SIG-M5 (cell line): ENCODE results near the gene OR14K1.
"Not testable (repeated sequence)": the region's sequence is repeated elsewhere in the genome, so short reads cannot be mapped to it uniquely, and the experiment has no call there.

Experiments used
- DNase-seq: peaks from one replicate; lab custom pipeline; 2025; lab: John Stamatoyannopoulos, UW

Gene OR14K1, protein sequence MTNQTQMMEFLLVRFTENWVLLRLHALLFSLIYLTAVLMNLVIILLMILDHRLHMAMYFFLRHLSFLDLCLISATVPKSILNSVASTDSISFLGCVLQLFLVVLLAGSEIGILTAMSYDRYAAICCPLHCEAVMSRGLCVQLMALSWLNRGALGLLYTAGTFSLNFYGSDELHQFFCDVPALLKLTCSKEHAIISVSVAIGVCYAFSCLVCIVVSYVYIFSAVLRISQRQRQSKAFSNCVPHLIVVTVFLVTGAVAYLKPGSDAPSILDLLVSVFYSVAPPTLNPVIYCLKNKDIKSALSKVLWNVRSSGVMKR

DNA sequence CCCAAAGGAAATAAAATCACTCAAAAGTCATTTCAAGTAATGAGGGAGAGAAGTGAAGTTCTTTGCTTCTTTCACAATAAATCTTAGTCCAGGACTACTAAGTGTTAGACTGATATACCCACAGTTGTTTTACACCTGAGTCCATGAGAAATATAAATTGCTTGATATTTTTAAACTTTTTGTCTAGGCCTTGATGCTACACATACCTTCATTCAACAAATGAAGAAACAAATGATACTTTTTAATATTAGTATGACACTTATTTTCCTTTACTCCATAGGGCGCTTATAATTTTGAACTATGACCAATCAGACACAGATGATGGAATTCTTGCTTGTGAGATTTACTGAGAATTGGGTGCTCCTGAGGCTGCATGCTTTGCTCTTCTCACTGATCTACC, at the start of gene OR14K1:
TSS of gene OR14K1 (plus strand) at position 301 of the 400 bp plus-strand sequence. CDS start at position 301, 0 bp downstream.
- DNase-seq = no peak

DNA sequence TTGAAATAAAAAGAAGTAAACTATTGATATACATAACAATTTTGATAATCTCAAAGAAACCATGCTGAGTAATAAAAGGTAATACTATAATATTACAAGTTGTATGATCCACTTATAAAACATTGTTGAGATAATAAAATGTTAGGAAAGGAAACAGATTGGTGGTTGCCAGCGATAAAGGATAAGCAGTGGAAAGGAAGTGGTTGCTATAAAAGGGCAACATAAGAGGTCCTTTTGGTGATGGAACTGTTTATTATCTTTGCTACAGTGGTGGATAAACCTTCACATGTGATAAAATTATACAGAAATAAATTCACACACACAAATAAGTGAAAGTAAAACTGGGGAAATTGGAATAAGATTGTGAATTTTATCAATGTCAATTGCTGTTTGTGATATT, 37.1 kb upstream of the OR14K1 start:
- DNase-seq = no peak

GRCh38 chr1:247710681-247711080, 27.7 kb upstream of the OR14K1 start:
- not testable (repeated sequence) for DNase-seq

GRCh38 chr1:247713753-247714152, 24.7 kb upstream of the OR14K1 start:
- no peak for DNase-seq

GRCh38 chr1:247716546-247716945, 21.9 kb upstream of the OR14K1 start, which contains the start of gene OR6F1:
Gene OR6F1, minus strand, starts transcription at chr1:247716646. Its CDS starts 3,891 bp downstream, at chr1:247712755.
- no peak for DNase-seq

DNA sequence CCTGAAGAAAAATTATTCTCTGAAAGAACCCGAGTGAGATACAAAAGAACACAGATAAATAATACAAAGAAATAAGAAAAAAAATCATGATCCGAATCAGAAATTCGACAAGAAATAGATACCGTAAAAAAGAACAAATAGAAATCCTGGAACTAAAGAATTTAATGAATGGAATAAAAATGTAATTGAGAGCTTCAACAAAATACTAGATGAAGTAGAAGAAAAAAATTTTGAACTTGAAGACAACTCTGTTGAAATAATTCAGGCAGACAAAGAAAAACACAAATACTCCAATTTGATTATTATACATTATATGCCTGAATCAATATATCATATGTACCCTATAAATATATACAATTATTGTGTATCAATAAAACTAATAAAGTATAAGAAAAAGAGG, 17.2 kb upstream of the OR14K1 start:
- DNase-seq = no peak

DNA sequence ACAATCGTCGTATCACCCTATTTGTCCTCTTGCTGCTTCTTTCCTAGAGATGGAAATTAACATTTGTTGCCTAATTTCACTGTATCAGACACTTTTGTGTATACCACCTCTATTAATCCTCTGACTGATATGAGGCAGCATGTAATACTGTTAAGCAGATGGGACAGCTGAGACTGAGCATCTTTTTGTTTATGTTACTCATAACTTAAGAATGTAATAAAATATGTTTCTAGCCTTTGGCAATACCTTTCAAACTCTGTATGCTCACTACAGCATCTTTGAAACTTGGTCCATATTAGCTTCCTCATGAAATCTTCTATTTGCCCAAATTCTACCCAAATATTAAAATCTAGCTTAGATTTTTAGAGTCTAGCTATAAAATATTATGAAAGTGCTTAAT, 2.3 kb downstream of the OR14K1 start:
- DNase-seq = no peak

DNA sequence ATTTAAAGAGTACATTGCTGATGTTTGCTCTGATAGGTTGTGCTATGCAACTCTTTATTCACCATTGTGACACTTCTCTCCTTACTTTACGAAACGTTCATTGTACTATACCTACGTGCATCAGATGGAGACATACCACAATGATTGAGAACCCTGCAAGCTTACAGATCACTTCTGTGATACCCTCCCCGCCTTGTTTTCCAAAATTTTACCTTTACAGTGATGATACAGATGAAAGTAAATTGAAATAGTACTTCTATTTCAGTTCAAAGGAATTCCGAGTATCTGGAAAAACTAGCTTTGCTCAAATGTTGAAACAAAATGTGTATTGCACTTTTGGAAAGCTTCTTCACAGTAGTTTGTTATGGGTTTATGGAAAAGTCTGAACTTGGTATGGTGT, 3.3 kb downstream of the OR14K1 start:
- DNase-seq = no peak

DNA sequence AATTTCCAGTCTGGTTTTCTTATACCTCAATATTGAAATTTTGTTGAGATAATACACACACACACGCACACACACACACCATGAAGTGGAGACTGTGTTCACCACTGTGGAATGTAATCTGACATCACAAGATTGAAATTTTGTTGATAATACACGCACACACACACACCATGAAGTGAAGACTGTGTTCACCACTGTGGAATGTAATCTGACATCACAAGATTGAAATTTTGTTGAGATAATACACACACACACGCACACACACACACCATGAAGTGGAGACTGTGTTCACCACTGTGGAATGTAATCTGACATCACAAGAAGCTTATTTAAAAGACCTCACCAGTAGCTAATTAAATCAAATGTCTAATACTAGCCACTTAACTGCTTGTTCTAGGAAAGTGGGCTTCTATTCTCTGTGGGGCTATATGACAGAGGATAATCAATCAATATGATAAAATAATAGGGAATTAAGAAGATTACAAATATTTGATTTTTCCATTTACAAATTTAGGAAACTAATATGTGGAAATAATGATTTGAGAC, 3.9 kb downstream of the OR14K1 start:
- DNase-seq = not testable (repeated sequence)

- DNase-seq = no peak
Observed at GRCh38 chr1:247746391-247746935, 8.0 kb downstream of the OR14K1 start.

DNA sequence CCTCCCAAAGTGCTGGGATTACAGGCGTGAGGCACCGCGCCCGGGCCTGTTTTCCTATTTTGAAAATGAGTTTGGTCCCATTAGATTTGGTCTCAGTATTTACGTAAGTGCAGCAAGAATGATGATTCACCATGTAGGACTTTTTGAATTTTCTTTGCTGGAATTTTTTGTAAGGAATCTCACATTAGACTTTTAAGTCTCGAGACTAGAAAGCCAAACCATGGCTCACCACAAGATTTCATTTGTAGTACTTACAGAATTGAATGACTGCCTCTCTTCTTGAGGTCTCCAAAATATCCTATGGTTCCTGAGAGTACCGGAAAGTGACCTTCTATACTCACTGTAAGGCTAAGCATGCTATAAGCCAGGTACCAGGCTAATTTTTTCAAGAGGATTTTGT, 9.2 kb downstream of the OR14K1 start:
- no peak for DNase-seq

DNA sequence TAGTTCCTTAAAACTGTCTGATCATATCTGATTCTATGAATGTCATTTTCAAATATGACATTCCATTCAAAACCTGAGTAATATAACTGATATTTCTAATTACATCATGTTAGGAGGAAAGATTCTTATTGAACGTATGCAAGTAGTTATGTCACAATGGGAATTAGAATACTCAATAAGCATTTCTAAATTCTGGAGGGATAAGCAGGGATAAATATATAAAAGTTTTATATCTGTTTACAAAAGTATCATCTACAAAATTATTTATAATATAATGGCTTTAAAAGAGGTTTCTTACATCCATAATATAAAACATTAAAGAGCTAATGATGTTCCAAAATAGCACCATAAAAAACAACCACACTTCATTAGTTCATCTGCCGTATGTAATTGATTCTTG, 9.6 kb downstream of the OR14K1 start, which contains the start of gene OR14A2:
TSS of gene OR14A2 (minus strand) at position 101 of the 400 bp plus-strand sequence.
- no peak for DNase-seq

DNA sequence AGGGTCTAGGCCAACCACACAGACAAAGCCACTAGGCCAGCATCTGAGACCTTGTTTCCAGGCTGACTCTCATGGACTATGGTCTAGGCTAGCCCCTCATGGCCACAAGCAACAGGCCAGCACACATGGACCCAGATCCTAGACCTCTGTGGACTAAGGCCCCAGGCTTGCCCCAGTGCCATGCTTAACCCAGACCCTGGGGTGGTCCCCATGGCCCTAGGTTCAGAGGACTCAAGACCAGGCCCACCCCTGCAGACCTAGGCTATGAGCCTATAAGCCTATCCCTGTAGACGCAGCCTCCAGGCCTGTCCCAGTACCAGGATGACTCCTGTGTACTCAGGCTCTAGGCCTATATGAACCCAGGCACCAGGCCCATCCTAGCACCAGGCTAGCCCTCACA, 11.5 kb downstream of the OR14K1 start:
- DNase-seq = no peak

DNA sequence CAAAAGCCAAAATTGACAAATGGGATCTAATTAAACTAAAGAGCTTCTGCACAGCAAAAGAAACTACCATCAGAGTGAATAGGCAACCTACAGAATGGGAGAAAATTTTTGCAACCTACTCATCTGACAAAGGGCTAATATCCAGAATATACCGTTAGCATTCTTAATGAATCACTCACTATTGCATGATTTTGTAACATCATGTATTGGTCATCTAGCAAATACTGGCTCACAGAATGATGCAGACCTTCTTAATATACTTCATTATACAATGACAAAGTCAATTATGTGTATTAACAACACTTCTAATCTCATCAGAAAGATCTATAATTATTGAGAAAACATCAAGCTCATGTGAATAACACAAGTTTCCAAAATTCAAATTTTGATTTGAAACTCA, 15.9 kb downstream of the OR14K1 start:
- DNase-seq = not testable (repeated sequence)

DNA sequence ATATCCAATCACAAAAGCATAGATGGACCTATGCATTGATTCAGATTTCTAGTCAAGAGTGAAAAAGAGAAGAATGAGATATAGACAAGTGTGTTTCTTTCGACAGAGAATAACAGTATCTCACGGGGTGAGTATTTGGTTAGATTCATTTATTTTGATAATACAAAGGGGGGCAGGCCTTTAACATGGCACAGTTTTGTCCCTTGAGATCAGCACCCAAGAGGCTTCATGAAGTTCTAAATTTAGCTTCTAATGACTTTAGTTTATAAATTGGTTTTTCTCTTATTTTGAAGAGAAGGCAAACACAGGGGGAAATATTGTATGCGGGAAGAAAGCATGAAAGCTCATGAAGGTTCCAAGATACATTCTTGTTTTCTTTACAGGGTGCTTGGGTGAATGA, 22.0 kb downstream of the OR14K1 start, which contains the start of gene OR1C1:
TSS of gene OR1C1 (minus strand) at position 101 of the 400 bp plus-strand sequence. CDS start 2,150 bp downstream, outside the sequence.
- no peak for DNase-seq

DNA sequence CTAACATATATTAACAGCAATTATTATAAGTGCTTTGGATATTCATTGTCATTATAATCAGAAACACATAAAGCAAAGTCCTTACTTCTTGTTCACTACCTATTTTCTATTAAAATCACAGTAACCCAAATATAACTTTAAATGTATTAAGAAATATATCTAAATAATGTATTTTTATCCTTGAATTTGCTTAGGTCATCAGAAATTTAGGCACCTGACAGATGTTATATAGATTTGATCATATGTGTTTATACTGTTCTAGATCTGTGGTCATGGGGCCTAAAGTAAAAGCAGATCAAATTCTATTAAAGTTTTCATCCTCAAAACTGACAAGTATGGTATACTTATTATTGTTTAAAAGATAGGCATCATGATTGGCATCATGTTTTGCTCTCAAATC, 31.2 kb downstream of the OR14K1 start:
- no peak for DNase-seq
